Measurements from ENCODE around the gene ETNK1.

DNA sequence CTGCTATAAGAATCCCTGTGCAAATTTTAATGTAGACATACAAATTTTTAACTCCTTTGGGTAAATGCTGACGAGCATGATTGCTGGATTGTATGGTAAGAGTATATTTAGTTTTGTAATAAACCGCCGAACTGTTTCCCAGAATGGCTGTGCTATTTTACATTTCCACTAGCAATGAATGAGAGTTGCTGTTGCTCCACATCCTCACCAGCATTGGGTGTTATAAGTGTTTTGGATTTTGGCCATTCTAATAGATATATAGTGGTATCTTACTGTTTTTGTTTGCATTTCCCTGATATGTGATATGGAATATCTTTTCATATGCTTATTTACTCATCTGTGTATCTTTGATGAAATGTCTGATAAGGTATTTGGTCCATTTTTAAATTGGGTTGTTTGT, 23.7 kb downstream of the ETNK1 start:
- TF ChIP-seq, protein P1, sequence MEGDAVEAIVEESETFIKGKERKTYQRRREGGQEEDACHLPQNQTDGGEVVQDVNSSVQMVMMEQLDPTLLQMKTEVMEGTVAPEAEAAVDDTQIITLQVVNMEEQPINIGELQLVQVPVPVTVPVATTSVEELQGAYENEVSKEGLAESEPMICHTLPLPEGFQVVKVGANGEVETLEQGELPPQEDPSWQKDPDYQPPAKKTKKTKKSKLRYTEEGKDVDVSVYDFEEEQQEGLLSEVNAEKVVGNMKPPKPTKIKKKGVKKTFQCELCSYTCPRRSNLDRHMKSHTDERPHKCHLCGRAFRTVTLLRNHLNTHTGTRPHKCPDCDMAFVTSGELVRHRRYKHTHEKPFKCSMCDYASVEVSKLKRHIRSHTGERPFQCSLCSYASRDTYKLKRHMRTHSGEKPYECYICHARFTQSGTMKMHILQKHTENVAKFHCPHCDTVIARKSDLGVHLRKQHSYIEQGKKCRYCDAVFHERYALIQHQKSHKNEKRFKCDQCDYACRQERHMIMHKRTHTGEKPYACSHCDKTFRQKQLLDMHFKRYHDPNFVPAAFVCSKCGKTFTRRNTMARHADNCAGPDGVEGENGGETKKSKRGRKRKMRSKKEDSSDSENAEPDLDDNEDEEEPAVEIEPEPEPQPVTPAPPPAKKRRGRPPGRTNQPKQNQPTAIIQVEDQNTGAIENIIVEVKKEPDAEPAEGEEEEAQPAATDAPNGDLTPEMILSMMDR (IDR thresholded peaks at IDR 0.05; ENCODE audit: low read depth, low read length, poor library complexity, severe bottlenecking): no peak
- no peak for TF ChIP-seq EZH2phosphoT487 (IDR thresholded peaks at IDR 0.05; ENCODE audit: borderline replicate concordance, low read length)
